A673 (cell line): Measurements from ENCODE around the gene DYRK1A.

ENCODE experiments used
- EZH2 ChIP-seq: fragments of 200-600 bp; sonication (generic); IDR thresholded peaks from 2 replicates; pipeline ENCODE4 v1.6.1; 2017; ENCODE audit warnings: borderline replicate concordance, low read depth, mild to moderate bottlenecking, mixed read lengths, antibody characterized with exemption, low read length; ENCODE audit not compliant: poor library complexity, severe bottlenecking
- TF ChIP-seq, protein P1 (sequence below): fragments of 300-800, 200-600 bp; sonication (generic); conservative IDR thresholded peaks from 2 replicates; pipeline ENCODE4 v1.5.1; 2017; ENCODE audit warnings: low read depth, mild to moderate bottlenecking, antibody characterized with exemption, low read length, moderate library complexity, mixed read lengths

DNA sequence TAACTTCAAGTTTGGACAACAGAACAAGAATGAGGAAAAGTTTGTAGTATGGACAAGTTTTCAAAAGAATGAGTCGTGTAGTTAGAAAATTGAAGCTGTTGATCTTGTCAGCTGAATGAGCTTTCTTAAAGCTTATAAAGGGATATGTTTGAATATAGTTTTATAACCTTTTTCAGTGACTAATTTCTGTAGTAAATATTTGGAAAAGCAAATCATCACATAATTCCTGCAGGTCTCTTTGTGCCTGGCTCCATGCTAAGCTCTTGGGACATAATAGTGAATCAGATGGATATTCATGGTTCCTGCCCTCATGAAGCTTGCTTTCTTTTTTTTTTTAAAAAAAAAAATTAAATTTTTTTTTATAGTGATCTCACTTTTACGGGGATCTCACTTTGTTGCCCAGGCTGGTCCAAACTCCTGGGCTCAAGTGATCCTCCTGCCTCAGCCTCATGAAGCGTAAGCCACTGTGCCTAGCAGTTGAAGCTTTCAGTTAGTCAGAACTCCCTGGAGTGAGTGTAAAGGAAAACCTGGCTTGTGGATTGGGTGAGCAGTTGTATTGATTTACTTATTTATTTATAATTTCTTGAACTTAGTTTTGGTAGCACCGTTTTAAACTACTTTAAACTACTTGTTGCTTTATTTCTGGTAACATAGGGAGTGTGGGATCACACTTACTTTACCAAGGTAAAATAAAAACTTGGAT lies 15.5 kb downstream of the DYRK1A start:
- TF ChIP-seq, protein P1, sequence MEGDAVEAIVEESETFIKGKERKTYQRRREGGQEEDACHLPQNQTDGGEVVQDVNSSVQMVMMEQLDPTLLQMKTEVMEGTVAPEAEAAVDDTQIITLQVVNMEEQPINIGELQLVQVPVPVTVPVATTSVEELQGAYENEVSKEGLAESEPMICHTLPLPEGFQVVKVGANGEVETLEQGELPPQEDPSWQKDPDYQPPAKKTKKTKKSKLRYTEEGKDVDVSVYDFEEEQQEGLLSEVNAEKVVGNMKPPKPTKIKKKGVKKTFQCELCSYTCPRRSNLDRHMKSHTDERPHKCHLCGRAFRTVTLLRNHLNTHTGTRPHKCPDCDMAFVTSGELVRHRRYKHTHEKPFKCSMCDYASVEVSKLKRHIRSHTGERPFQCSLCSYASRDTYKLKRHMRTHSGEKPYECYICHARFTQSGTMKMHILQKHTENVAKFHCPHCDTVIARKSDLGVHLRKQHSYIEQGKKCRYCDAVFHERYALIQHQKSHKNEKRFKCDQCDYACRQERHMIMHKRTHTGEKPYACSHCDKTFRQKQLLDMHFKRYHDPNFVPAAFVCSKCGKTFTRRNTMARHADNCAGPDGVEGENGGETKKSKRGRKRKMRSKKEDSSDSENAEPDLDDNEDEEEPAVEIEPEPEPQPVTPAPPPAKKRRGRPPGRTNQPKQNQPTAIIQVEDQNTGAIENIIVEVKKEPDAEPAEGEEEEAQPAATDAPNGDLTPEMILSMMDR, result no peak
- TF ChIP-seq EZH2, result no peak
